GM18505 (cell line): ENCODE data around the gene IMMP2L.

Source experiments
- ATAC-seq: cut with Tn5 transposase; IDR thresholded peaks from one replicate; pipeline ENCODE4 v1.9.1; 2021; ENCODE audit not compliant: unreplicated experiment
- POLR2A ChIP-seq: IDR thresholded peaks from 4 replicates; pipeline ENCODE4 v1.6.1; 2011; ENCODE audit warnings: borderline replicate concordance; ENCODE audit not compliant: insufficient read depth, insufficient read length; ENCODE audit errors: extremely low read depth

Gene IMMP2L

DNA sequence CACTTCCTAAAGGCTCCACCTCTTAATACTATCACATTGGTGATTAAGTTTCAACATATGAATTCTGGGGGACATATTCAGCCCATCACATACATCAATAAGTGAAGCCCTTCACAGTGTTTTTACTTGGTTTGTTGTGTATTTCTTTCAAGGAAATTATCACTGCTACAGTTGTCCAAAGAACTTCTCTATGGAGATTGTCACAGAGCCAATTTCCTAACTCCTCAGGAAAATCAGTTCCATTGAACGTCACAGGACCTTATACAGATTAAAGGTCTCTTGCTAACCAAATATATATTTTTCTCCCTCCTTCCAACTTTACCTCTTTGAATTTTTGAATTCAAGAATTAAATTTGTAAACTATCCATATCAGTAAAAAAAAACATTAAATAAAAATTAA is 357.0 kb downstream of the IMMP2L start:
- no peak for TF ChIP-seq POLR2A
- no peak for ATAC-seq

DNA sequence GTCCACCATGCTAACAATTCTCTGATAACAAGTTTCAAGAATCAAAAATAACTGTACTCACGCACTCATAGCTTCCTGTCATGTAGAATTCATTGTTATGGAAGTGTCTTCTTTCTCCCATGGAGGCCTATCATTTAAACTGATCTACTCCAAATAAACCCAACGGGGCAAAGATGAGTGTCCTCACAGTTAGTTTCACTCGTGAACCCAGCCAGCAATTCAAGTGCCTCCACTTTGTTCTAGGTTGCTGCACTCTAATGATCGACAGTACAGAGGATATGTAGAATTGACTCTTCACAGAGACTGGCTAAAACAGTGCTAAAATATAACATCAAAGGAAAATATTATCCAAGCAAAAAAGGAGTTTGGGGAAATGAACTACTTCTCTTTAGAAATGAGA is 360.0 kb downstream of the IMMP2L start:
- TF ChIP-seq POLR2A = no peak
- no peak for ATAC-seq

DNA sequence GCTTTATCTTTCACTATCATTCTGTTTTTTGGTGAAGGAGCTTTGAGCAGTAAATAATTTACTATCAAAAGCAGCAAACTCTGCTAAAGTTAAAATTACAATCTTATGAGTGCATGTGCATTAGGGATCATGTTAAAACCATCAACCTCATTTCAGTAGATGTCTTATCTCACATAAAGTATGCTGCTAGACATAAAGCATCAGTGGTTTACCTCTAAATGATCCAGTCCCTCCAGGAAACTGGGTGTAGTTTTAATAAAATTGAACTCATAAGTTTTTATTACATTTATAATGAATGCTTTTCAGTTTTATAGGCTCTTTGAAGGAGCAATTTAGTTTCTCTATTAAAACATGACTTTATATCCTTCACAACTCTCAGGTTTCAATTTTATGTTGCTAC is 362.6 kb downstream of the IMMP2L start:
- no peak for ATAC-seq
- TF ChIP-seq POLR2A = no peak

DNA sequence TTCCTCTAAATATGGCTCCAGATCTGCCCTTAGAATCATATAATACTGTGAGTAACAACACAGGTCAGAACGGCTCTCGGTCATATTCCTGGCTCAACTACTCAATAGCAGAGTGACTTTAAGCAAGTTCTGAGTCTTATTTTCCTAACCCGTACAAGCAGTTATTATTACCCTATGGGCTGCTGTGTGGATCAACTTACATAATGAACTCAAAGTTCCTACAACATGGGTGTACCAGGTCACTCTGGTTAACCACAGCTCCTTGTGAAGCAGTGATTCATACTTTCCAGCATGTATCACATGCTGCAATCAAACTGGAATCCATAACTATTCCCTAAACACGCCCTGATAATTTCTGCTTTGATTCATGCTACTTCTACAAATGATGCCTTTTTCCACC is 364.0 kb downstream of the IMMP2L start:
- no peak for TF ChIP-seq POLR2A
- no peak for ATAC-seq

DNA sequence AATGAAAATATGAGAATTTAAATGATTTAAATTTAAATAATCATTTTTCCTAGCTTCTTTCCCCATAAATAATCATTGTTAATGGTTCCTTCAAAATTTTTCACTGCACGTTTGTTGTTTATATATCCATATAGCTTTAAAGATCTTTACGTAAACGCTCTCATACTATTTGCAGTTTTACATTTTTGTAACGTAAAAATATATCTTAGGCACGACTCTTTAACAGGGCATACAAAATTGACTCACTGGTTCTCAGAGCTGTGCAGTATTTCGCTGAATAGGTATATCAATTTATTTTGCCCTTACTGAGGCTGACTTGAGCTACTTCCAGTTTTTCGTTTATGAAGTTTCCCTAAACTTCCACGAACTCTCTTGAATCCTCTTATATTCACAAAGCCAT is 365.6 kb downstream of the IMMP2L start:
- no peak for ATAC-seq
- TF ChIP-seq POLR2A = no peak

DNA sequence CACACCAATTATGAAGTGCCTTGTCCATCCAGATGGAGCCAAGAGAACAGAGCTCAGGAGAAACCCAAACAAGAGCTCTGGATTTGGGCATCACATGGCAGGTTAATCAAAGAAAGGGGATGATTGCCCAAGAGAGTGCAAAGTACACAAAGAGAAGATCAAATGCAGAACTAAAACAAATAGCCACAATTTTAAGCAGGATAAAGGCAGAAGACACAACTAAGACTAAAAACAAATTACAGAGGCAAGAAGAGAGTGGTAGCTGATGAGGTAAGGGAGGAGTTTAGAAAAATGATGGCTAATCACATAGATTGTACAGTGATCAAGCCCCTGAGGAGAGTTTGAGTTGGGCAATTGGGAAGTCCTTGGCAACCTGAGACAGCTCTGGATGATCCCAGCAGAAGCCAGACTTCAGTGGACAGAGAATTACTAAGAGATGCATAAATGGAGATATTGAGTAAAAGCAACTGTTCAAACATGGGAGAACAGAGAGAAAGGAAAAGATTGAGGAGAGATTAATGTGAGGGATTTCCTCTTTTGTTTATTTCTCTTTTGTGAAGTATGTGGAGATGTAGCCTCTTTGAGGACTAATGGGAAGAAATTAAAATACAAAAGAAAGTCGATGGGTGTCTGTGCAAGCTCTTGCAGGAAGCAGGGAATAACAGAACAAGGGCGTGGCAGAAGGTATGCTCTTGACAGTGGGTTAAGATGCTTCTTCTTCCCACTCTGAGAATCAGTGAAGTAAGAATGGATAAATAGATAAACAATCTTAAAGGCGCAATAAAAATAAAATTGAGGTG is 369.5 kb downstream of the IMMP2L start:
- no peak for TF ChIP-seq POLR2A
- ATAC-seq = no peak

DNA sequence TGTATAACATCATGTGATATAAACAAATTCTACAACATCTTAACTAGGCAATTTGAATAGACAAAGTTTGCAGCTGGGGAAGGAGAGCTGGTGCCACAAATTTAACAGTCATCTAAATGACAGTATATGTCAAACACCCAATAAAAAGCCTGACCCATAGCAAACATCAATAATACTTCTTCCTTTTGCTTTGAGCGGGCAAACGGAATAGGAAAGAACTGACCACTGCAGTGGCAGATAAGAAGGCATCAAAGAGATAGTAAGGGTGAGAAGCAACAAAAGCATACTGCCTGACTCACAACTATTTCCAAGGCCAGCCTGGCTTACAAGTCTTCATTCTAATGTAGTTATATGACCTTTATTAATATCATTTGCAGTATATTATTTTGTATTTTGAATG is 371.5 kb downstream of the IMMP2L start:
- ATAC-seq = no peak
- no peak for TF ChIP-seq POLR2A

DNA sequence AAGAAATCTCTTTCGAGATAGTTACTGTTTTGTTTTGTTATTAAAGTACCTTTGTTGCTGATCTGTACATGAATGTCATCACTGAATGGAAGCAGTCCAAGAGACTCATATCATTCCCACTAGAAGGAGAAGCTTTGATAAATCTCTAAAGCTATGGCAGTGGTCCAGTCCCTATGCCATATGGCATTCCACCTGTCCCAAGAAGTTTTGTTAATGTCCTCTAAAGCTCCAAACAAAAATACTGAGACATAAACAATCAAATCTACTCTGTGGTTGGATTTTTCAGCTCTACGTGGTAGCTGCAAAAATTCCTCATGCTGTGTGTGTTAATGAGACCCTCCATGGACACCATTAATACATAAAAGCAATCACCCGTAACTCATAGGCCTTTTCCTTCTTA is 377.3 kb downstream of the IMMP2L start:
- ATAC-seq = no peak

DNA sequence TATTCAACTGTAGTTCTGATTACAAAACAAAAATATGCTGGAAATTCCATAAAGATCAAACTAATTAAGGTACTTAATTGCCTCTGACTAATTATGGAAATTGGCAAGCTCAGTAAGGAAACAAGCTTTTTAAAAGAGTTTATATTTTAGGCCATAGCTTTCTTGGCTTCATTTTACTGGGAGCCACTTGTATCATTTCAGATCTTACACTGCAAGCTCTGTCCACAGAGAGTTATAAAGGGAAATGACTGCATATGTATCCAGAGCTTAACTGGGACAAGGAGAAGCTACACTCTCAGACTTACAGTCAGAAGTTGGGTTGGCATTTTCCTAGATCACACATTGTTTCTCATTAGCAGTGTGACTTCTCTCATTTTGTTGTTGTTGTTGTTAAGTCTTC is 379.0 kb downstream of the IMMP2L start:
- no peak for TF ChIP-seq POLR2A

More for the DNA sequence above, 377.3 kb downstream of the IMMP2L start:
- no peak for TF ChIP-seq POLR2A

DNA sequence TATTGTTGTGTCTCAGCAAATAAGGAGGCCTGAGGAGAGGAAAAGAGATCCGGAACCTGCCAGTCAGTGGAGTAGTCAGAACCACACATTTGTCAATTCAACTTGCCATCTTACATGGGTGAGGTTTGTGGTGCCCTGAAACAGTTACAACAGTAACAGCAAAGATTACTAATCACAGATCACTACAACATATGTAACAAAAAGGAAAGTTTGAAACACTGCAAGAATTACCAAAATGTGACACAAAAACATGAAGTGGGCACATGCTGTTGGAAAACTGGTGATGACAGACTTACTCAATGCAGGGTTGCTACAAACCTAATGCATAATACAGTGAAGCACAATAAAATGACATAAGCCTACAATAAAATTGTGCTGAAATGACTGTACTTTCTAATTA is 382.0 kb downstream of the IMMP2L start:
- no peak for ATAC-seq
- TF ChIP-seq POLR2A = no peak

More for the DNA sequence above, 379.0 kb downstream of the IMMP2L start:
- ATAC-seq = no peak

DNA sequence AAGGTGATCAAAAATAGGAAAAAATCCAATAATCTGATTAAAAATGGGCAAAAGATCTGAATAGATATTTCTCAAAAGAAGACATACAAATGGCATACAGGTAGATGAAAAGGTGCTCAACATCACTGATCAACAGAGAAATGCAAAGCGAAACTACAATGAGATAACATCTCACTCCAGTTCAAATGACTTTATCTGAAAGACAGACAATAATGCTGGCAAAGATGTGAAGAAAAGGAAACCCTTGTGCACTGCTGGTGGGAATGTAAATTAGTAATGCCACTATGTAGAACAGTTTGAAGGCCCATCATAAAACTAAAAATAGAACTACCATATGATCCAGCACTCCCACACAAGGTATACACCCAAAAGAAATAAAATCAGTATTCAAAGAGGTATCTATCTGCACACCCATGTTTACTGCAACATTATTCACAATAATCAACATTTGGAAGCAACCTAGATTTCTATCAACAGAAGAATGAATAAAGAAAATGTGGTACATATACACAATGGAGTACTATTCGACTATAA is 386.3 kb downstream of the IMMP2L start:
- no peak for TF ChIP-seq POLR2A
- no peak for ATAC-seq

DNA sequence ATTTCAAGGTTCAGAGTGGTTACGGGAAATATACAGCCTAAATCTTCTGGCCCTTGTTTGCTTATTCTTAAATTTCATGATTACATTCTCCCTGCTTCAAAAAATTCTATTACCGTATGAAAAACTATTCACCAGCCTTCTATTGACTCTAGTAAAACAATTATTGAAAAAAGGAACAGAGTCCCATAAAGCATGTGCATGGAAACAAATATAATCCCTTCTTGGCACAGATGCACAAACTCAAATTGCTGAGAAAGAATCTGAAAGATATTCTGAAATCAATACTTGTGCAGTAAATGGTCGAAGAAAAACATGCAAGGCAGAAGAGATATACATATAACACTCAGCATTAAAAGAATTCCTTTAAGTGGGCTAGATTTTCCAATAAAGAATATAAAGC is 387.8 kb downstream of the IMMP2L start:
- no peak for TF ChIP-seq POLR2A
- ATAC-seq = no peak

DNA sequence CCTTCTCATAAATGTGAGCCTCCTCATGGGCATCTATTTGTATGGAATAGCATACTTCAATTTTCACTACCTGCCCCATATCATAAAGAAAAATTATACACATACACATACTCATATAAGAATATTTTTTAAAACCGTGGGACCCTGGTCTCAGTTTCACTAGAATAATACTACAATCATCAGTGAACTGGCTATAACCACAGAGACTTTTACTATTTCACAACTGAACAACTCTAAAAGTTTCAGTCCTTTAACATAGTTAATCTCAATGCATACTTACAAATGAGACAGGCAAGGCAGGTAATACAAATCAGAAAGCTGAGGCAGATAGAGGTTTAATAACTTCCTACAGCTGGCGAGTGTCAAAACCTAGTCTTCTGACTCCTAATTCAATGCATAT is 388.3 kb downstream of the IMMP2L start:
- no peak for TF ChIP-seq POLR2A
- ATAC-seq = no peak

DNA sequence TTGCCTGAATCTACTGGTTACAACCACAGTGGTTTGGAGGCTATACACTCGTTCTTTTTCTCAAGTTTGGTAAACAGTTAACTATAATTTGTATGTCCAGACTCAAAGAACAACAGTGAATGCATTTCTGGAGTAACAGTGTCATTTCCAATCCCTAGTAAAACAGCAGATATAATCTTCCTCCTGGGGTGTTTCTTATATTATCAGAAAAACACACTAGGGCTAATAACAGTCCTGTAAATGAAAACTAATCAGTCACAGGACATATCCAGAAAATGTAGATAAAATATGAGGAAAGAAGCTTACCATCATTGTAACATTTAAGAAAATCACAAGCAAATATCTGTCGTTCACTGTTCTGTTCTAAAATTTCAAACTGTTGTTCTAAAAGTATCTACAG is 388.8 kb downstream of the IMMP2L start:
- ATAC-seq = no peak
- no peak for TF ChIP-seq POLR2A
